Activated CD4-positive, alpha-beta T cell treated with anti-CD3 and anti-CD28 coated beads, Interleukin-2, Interleukin-4, amounts not matched to agents 100 ng/mL and 50 ng/mL, durations not matched to agents 16 hours and 8 hours (primary cell): ENCODE results near the gene TCERG1L.

Experiments
- DNase-seq: peaks from one replicate; pipeline ENCODE4 v3.0.0-alpha.2; 2020; ENCODE audit warnings: low spot score

TCERG1L gene

GRCh38 chr10:131063311-131063710 lies 248.2 kb downstream of the TCERG1L start:
- no peak for DNase-seq

DNA sequence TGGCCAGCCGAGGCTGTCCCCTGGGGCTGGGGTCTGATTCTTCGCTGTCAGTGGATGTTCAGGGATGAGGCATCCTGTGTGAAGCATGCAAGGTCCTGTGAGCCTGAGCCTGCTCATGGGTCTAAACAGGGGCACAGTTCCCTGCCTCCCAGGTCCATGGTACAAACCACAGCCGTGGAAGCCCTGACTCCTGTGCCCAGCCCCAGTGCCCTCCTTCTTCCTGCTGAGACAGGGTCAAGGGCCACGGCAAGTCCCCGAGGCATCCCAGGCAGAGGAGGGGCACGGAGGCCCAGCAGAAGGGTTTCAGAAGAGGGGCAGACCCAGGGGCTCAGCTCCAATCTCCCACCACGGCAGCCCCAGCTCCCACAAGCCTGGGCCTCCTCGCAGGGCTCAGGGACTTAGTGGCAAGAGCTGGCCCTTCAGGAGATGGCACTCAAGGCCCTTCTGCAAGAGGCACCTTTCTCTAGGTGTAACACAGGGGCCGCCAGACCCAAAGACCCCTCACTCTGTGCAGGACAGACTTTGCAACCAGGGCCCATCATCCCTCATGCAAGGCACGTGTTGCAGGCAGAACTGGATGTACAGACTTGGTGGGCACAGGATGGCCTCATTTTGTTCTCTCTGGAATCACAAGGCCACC lies 248.8 kb downstream of the TCERG1L start:
- DNase-seq = no peak

DNA sequence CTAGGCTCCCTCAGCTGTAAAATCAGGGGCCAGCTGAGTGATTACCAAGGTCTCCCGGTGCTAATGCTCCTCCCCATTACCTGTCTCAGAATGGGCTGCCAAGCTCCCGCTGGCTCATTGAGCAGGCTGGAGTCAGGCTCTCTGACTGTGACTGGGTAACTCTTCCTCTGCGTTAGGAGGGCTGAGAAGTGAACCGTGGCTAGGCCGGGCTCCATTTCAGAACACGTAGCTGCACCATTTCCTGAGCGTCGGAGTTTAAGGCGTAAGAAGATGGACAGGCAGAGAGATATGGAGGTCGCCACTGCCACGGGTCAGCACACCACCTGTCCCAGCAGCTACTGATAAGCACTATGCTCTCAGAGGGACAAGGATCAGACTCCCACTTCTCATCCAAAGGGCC lies 250.3 kb downstream of the TCERG1L start:
- DNase-seq = no peak

- DNase-seq = no peak
Observed at GRCh38 chr10:131059881-131060280, 251.6 kb downstream of the TCERG1L start.

DNA sequence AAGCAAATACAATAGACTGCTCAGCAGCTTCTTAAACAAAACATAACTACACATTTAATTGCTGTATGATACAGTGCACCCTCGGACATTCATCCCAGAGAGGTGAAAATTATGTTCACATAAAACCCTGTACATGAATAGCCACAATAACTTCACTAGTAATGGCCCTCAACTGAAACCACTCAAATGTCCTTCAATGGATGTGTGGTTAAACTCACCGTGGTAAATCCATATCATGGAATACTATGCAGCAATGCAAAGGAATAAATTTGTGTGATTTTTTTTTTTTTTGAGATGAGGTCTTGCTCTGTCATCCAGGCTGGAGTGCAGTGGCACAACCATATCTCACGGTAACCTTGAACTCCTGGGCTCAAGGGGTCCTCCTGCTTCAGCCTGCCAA lies 252.7 kb downstream of the TCERG1L start:
- DNase-seq = no peak

- DNase-seq = no peak
Observed at GRCh38 chr10:131056781-131057180, 254.7 kb downstream of the TCERG1L start.

GRCh38 chr10:131056091-131056579 lies 255.4 kb downstream of the TCERG1L start:
- DNase-seq = no peak

DNA sequence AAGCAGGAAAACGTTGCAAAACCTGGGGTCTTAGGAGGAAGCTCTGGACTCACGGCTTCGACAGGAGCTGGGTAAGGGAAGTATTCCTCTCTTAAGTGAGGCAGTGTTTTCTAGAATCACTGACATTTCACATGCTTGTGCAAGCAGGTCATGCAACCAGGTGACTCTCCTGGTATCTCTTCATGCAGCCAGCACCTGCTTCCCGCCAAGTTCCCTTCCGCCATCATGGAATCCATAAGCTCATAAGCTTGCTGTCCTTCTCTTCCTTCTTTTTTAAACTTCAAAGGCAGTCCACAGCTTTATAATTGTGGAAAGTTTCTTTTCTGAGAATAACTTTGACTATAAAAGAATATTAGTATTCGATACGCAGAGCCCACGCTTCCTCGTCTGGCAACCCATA lies 256.1 kb downstream of the TCERG1L start:
- no peak for DNase-seq

DNA sequence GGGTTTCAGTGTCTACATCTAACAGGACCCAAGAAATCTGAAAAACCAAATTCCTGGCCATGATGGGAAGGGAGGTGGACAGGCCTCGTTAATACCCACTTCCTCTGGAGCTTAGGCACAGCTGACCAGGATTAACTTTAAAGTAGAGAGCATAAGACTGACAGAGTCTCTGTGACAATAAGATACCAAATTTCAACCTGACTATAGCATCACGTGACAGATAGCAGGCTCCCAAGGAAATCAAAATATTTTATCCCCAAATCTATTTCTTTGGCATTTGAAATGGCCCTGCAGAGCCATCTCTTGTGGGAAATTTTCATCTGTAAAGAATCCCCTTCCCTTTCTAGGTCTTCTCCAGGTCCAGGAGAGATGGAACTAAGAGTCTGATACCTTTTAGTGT lies 258.3 kb downstream of the TCERG1L start:
- DNase-seq = no peak

- DNase-seq = no peak
Observed at GRCh38 chr10:131050162-131050766, 261.3 kb downstream of the TCERG1L start.

DNA sequence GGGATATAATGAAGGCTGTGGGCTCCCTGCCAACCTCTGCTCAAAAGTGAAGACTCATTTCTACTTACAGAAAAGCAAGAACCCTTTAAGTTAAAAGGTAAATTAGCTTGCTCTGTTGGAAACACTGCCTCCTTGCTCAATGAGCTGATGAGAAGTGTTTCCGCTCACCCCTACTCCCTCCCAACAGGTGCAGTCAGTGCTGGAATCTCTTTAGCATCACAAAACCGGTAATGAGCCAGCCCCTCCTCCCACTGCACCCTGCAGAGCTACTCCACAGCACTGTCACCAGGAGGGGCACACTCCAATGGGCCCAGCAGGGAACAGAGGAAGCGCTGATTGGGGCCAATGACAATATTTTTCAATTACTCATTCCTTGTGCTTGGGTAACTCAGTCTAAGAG lies 262.5 kb downstream of the TCERG1L start:
- no peak for DNase-seq

- DNase-seq = no peak
Observed at GRCh38 chr10:131048606-131049005, 262.9 kb downstream of the TCERG1L start.

DNA sequence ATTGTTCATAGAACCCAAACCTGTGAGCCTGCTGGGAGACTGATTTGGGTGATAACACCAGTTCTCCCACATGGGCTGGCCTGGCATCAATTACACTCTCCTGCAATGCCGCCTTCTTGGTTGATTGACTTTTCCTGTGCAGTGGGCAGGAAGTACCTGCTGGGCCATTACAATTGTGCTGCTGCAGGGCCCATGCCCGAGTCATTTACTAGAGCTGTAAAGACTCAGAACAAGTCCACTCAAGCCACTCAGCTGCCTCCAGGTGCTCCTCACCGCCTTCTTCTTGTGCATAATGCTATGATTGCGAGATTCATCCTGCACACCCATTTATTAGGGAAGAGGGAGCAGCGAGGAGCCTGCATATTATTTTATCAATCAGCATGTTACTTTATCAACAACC lies 264.0 kb downstream of the TCERG1L start:
- no peak for DNase-seq

- no peak for DNase-seq
Observed at GRCh38 chr10:131046194-131046593, 265.3 kb downstream of the TCERG1L start.

GRCh38 chr10:131044379-131045111 lies 267.0 kb downstream of the TCERG1L start:
- DNase-seq = no peak

- DNase-seq = no peak
Observed at GRCh38 chr10:131043039-131043691, 268.4 kb downstream of the TCERG1L start.
